BLaER1 treated with 17β-estradiol and CSF1 and Interleukin-3, amounts not matched to agents 10 nM and 100 nM (cell line): ENCODE measurements around the gene ADSL.

ENCODE experiments used
- H3K27ac ChIP-seq, 11 experiments: shearing (Covaris generic); formaldehyde crosslinking; 2 replicates each; pipeline ENCODE4 v1.8.1; 2022
- H3K27me3 ChIP-seq, 11 experiments: shearing (Covaris generic); formaldehyde crosslinking; 2 replicates each; pipeline ENCODE4 v1.8.1; 2022
- H3K36me3 ChIP-seq, 11 experiments: shearing (Covaris generic); formaldehyde crosslinking; 2 replicates each; pipeline ENCODE4 v1.8.1; 2022
- H3K4me1 ChIP-seq, 10 experiments: shearing (Covaris generic); formaldehyde crosslinking; 2 replicates each; pipeline ENCODE4 v1.8.1; 2022
- H3K4me2 ChIP-seq, 11 experiments: shearing (Covaris generic); formaldehyde crosslinking; 2 replicates each; pipeline ENCODE4 v1.8.1; 2022
- H3K4me3 ChIP-seq, 10 experiments: shearing (Covaris generic); formaldehyde crosslinking; 2 replicates each; pipeline ENCODE4 v1.8.1; 2022
- H3K9ac ChIP-seq, 11 experiments: shearing (Covaris generic); formaldehyde crosslinking; 2 replicates each; pipeline ENCODE4 v1.8.1; 2022
- H3K9me3 ChIP-seq, 11 experiments: shearing (Covaris generic); formaldehyde crosslinking; replicated peaks in 1 of 11; 2 replicates each; pipeline ENCODE4 v1.8.1; 2022
- H4K20me1 ChIP-seq, 11 experiments: shearing (Covaris generic); formaldehyde crosslinking; 2 replicates each; pipeline ENCODE4 v1.8.1; 2022
- Cebpa-rat ChIP-seq, 11 experiments: shearing (Covaris generic); IDR thresholded peaks; 2 replicates each; pipeline ENCODE4 v1.8.1; 2022

ADSL gene

GRCh38 chr22:40347300-40347699 lies 1.0 kb downstream of the ADSL start:
- TF ChIP-seq Cebpa-rat (IDR thresholded peaks at IDR 0.05): no peak
- Histone ChIP-seq H3K36me3 (peaks cover 36 to 41% (median 40%) of the 10 kb centered on the region in 11 experiments), H3K4me3 (peak overlapping the region; percentile 77 to 89 (median 82)), H3K9ac (peak overlapping the region; percentile 80 to 91 (median 86)), H3K4me2 (peak overlapping the region; percentile 87 to 95 (median 91)), H3K4me1 (peaks cover 32 to 49% (median 37%) of the 10 kb centered on the region in 10 experiments), H3K27me3 (no peaks in the 10 kb centered on the region), H4K20me1 (peaks cover 9 to 49% (median 36%) of the 10 kb centered on the region in 11 experiments; a peak in 18 of 22 replicates), H3K27ac (peak overlapping the region; percentile 68 to 92 (median 85); a peak in 21 of 22 replicates), H3K9me3 (no peaks in the 10 kb centered on the region)

GRCh38 chr22:40348025-40348658 lies 1.8 kb downstream of the ADSL start:
- Histone ChIP-seq H3K27me3 (no peaks in the 10 kb centered on the region), H3K27ac (peak overlapping the region in 5 of 11 experiments; percentile 83 to 92 (median 89); a peak in 6 of 22 replicates), H4K20me1 (peaks cover 9 to 58% (median 37%) of the 10 kb centered on the region in 11 experiments; a peak in 18 of 22 replicates), H3K4me2 (peak overlapping the region; percentile 87 to 95 (median 91)), H3K9ac (peak overlapping the region in 10 of 11 experiments; percentile 80 to 91 (median 87); a peak in 19 of 22 replicates), H3K9me3 (no peaks in the 10 kb centered on the region), H3K4me1 (peaks cover 30 to 41% (median 36%) of the 10 kb centered on the region in 10 experiments), H3K4me3 (peak overlapping the region; percentile 77 to 89 (median 82); a peak in 17 of 20 replicates), H3K36me3 (peaks cover 44 to 50% (median 49%) of the 10 kb centered on the region in 11 experiments)
- no peak for TF ChIP-seq Cebpa-rat (IDR thresholded peaks at IDR 0.05)

DNA sequence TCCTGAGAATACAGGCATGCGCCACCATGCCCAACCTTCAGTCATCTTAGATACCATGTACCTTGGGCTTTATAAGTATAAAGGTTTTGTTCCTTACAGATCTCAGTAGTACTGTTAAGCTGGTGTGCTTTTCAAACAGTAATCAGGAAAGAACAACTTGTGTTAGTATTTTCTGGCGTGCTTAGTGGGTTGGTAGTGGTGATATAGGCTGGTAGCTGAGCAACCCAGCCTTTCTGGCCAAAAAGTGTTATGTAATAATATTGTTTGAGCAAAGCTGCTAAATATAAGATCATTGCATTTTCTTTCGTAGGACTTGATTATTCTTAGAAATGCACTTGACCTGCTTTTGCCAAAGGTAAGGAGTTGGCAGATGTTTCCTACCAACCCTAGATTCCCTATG lies 6.5 kb downstream of the ADSL start:
- H3K4me3 ChIP-seq: no peak overlapping the region
- no peak for TF ChIP-seq Cebpa-rat (IDR thresholded peaks at IDR 0.05)
- no peaks in the 10 kb centered on the region for H3K9me3 ChIP-seq
- H3K27ac ChIP-seq: no peak overlapping the region
- H3K36me3 ChIP-seq: peaks cover 88 to 96% (median 95%) of the 10 kb centered on the region in 11 experiments
- H3K27me3 ChIP-seq: no peaks in the 10 kb centered on the region
- peaks cover 6 to 16% (median 12%) of the 10 kb centered on the region in 10 experiments for H3K4me1 ChIP-seq
- H3K9ac ChIP-seq: 0 out of 22 replicates have a peak overlapping the region, but pooled peaks of 1 of the 11 experiments have one; percentile 22
- no peak overlapping the region for H3K4me2 ChIP-seq
- peaks cover 9 to 92% (median 59%) of the 10 kb centered on the region in 11 experiments; a peak in 18 of 22 replicates for H4K20me1 ChIP-seq

GRCh38 chr22:40361100-40361499 lies 14.8 kb downstream of the ADSL start:
- peaks cover 0 to 47% (median 22%) of the 10 kb centered on the region in 11 experiments; a peak in 14 of 22 replicates for H4K20me1 ChIP-seq
- no peak for TF ChIP-seq Cebpa-rat (IDR thresholded peaks at IDR 0.05)
- H3K4me2 ChIP-seq: no peak overlapping the region
- no peaks in the 10 kb centered on the region for H3K9me3 ChIP-seq
- no peak overlapping the region for H3K9ac ChIP-seq
- H3K4me1 ChIP-seq: no peaks in the 10 kb centered on the region
- H3K27me3 ChIP-seq: no peaks in the 10 kb centered on the region
- no peak overlapping the region for H3K4me3 ChIP-seq
- peaks cover 97 to 100% (median 100%) of the 10 kb centered on the region in 11 experiments for H3K36me3 ChIP-seq
- H3K27ac ChIP-seq: no peak overlapping the region

GRCh38 chr22:40363059-40363458 lies 16.8 kb downstream of the ADSL start:
- Histone ChIP-seq H3K4me3 (no peak overlapping the region), H3K9ac (no peak overlapping the region; a peak in 1 of 22 replicates), H3K36me3 (peaks cover 99 to 100% (median 100%) of the 10 kb centered on the region in 11 experiments), H4K20me1 (peaks cover 0 to 42% (median 10%) of the 10 kb centered on the region in 11 experiments; a peak in 11 of 22 replicates), H3K4me1 (peaks cover 0 to 5% (median 0%) of the 10 kb centered on the region in 10 experiments; a peak in 3 of 20 replicates), H3K9me3 (no peaks in the 10 kb centered on the region), H3K27me3 (no peaks in the 10 kb centered on the region), H3K27ac (no peak overlapping the region), H3K4me2 (no peak overlapping the region)
- TF ChIP-seq Cebpa-rat (IDR thresholded peaks at IDR 0.05): no peak

- Histone ChIP-seq H3K9ac (no peak overlapping the region), H3K4me1 (peaks cover 0 to 13% (median 6%) of the 10 kb centered on the region in 10 experiments; a peak in 8 of 20 replicates), H3K27ac (no peak overlapping the region), H3K4me3 (no peak overlapping the region), H3K9me3 (no peaks in the 10 kb centered on the region), H3K4me2 (no peak overlapping the region), H4K20me1 (peaks cover 0 to 37% (median 6%) of the 10 kb centered on the region in 11 experiments; a peak in 9 of 22 replicates), H3K36me3 (peaks cover 88 to 100% (median 94%) of the 10 kb centered on the region in 11 experiments), H3K27me3 (no peaks in the 10 kb centered on the region)
- no peak for TF ChIP-seq Cebpa-rat (IDR thresholded peaks at IDR 0.05)
Measured at GRCh38 chr22:40364431-40364830, 18.1 kb downstream of the ADSL start.

DNA sequence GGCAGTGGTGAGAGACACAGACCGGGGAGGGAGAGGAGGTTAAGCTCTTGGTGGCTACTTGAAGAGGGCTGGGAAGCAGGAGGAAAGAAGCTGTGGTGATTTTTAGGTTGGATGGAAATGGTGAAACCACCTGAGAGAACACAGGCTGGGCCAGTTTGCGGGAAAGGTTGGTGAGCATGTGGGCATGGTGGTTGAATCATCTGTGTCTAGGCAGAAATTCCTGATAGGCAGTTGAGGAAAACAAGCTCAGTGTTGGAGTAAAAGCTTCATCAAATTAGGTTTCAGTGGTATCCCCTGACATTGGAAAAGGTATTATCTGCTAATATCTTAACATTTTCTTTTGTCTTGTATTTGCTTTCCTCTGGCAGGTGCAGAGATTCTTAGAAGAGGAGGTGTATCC lies 19.8 kb downstream of the ADSL start:
- Histone ChIP-seq H3K4me2 (no peak overlapping the region), H3K27ac (no peak overlapping the region)

GRCh38 chr22:40367342-40367741 lies 21.0 kb downstream of the ADSL start:
- Histone ChIP-seq H4K20me1 (peaks cover 0 to 36% (median 0%) of the 10 kb centered on the region in 11 experiments; a peak in 6 of 22 replicates), H3K9ac (no peak overlapping the region), H3K4me2 (no peak overlapping the region), H3K9me3 (no peaks in the 10 kb centered on the region), H3K36me3 (peaks cover 59 to 76% (median 69%) of the 10 kb centered on the region in 11 experiments), H3K4me3 (no peak overlapping the region), H3K27me3 (no peaks in the 10 kb centered on the region), H3K27ac (no peak overlapping the region), H3K4me1 (peaks cover 7 to 29% (median 14%) of the 10 kb centered on the region in 10 experiments; a peak in 19 of 20 replicates)
- no peak for TF ChIP-seq Cebpa-rat (IDR thresholded peaks at IDR 0.05)

More for the DNA sequence above, 19.8 kb downstream of the ADSL start:
- Histone ChIP-seq H3K4me3 (no peak overlapping the region), H3K27me3 (no peaks in the 10 kb centered on the region), H3K36me3 (peaks cover 72 to 89% (median 82%) of the 10 kb centered on the region in 11 experiments), H3K4me1 (peaks cover 0 to 18% (median 6%) of the 10 kb centered on the region in 10 experiments; a peak in 11 of 20 replicates), H3K9ac (no peak overlapping the region), H3K9me3 (no peaks in the 10 kb centered on the region), H4K20me1 (peaks cover 0 to 36% (median 6%) of the 10 kb centered on the region in 11 experiments; a peak in 8 of 22 replicates)
- TF ChIP-seq Cebpa-rat (IDR thresholded peaks at IDR 0.05): no peak

- peaks cover 0 to 36% (median 4%) of the 10 kb centered on the region in 11 experiments; a peak in 6 of 22 replicates for H4K20me1 ChIP-seq
- H3K4me1 ChIP-seq: peaks cover 13 to 35% (median 21%) of the 10 kb centered on the region in 10 experiments; a peak in 19 of 20 replicates
- no peaks in the 10 kb centered on the region for H3K27me3 ChIP-seq
- no peak for TF ChIP-seq Cebpa-rat (IDR thresholded peaks at IDR 0.05)
- no peak overlapping the region for H3K27ac ChIP-seq
- no peak overlapping the region for H3K4me2 ChIP-seq
- H3K4me3 ChIP-seq: no peak overlapping the region
- H3K9me3 ChIP-seq: no peaks in the 10 kb centered on the region
- H3K9ac ChIP-seq: no peak overlapping the region
- peaks cover 52 to 75% (median 65%) of the 10 kb centered on the region in 11 experiments for H3K36me3 ChIP-seq
Measured at GRCh38 chr22:40368016-40368415, 21.7 kb downstream of the ADSL start.
